GM21423 (cell line): ENCODE data around the gene CLIC5.
"Not testable (repeated sequence)": the region's sequence is repeated elsewhere in the genome, so short reads cannot be mapped to it uniquely, and the experiment has no call there.

Experiments used
- ATAC-seq: cut with Tn5 transposase; IDR thresholded peaks from one replicate; pipeline ENCODE4 v1.9.1; 2021; ENCODE audit warnings: mild to moderate bottlenecking, moderate library complexity; ENCODE audit not compliant: unreplicated experiment

The CLIC5 gene

DNA sequence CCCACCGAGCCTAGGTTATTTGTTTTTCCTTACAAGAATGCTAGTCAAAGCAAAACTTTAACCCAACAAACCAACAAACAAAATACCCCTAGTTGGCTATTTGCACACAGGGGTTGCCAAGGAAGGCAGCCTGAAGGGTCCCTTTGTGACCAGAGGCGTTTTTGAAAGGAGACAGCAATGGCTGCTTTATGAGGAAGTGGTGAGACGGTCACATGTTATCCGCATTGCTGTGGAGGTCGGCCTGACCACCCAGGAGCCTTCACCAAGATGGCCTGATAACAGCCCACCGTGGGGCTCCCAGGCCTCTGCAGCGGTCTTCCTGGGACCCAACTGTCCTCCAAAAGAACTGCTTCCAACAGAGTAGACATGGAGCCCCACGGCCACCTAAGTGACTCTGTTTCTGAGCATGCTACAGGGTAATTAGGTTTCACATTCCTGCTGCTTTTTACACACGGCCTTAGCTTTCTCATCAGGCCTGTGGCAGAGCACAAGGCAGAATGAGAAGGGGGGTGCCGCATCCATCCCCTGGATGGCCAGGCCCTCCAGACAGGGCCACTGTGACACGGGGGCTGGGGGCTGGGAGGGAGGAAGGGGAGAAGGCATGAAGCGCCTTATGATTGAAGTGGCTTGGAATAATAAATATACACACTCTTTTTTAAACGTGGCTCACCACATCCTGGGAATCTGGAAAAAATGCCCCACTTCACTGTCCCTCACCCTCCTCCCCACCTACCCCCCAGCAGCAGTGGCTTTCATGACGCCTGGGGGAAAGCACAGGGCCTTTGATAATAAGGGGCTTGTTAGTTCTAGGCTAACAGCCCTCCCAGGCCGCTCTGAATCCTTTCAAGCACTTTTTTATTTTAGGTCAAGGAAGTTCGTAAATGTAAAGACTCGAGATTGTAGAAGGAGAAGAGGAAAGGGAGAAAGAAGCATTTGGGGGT, 86.0 kb downstream of the CLIC5 start:
- ATAC-seq, result no peak

DNA sequence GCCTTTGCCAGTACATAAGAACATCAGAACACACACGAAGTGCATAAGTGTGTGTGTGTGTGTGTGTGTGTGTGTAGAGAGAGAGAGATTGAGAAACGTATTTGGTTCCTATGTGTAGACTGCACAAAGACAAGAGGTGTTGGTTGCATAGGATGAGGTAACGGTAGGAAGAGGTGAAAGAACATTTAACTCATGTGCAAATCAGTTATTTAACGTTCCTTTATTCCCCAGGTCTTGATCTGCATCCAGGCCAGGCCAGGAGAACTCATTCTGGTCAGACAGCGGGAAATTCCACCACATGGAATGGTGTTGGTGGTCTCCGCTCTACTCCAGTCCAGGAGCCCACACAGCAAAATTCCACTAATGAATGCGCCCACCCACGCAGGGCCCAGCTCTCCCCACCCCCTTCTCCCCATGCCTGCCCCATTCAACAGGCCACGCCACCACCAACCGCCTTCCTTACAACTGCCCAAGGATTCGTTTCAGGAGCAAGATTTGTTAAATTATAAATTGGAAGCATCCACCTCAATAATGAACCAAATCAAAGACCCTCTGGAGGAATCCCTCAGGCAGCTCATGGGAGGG, 86.8 kb downstream of the CLIC5 start:
- no peak for ATAC-seq

DNA sequence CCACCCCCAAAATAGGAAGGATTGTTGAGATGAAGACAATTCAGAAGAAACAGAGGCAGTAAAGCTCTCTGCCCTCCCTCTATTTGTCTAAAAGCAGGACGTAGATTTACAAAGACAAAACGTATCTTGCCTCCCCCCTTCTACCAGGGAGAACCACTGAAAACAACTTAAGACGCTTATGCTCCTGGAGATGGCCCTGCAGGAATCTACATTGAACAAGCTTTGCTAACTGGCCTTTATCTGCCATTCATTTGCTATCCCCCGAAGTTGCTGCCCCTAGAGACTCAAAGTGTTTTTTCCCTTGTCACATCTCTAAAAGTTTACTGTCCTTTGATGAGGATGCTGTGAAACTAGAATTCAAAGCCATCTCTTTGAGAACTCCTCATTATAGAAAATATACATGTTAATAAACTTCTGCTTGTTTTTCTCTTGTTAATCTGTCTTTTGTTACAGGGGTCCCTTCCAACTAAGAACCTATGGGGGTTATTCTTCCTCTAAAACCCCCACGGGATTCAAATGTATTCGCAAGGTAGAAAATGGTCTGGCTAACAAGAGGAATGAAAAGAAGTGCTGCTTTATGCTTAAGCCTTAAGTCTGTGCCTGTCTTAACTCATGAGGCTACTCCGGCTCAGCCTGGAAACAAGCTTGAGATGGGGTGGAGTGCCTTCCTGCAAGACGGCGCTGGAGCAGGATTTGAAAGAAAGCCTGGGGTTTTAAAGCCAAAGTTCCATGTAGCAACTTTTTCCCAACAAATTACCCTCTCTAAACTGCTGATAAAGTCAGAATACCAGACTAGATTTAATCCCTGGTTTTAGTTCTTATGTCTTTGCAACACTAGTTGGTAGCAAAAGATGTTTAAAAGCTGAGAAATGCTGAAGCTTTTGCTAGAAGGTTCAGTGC, 88.0 kb downstream of the CLIC5 start:
- ATAC-seq, result no peak

DNA sequence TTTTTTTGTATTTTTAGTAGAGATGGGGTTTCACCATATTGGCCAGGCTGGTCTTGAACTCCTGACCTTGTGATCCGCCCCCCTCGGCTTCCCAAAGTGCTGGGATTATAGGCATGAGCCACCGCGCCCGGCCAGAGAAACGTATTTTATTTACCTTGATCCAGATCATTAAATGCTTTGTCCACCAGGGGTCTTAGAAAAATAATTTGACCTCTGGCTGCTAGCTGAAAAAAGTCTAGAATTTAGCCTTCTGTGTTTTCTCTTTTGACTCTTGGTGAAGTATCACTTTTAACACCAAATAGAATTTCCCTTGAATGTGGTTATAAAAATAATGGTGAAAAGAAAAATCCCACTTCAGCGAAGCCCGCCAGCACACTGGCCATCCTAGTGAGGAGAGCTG, 89.2 kb downstream of the CLIC5 start:
- not testable (repeated sequence) for ATAC-seq

DNA sequence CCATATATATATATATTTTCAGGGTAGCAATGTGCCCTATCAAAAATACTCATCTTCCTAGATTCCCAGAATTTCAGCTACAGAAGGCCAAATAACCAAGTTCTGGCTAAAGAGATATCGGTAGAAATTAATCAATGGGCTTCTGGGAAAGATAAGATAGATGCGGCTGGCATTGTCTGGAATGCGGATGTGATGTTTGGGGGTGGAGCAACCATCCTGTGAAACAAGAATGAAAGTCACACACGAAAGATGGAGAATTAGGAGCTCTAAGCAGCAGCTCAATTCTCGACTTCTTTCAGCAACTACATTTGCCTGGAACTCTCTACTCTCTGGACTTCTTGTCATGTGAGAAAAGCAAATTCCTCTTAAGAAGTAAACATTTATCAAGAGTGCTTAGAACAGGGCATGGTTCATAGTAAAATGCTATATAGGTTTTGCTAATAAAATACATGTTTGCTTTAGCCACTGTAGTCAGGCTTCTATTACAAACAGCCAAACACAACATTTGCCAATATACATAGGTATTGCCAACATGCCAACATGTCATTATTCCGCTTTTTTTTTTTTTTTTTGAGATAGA, 90.8 kb downstream of the CLIC5 start:
- no peak for ATAC-seq

DNA sequence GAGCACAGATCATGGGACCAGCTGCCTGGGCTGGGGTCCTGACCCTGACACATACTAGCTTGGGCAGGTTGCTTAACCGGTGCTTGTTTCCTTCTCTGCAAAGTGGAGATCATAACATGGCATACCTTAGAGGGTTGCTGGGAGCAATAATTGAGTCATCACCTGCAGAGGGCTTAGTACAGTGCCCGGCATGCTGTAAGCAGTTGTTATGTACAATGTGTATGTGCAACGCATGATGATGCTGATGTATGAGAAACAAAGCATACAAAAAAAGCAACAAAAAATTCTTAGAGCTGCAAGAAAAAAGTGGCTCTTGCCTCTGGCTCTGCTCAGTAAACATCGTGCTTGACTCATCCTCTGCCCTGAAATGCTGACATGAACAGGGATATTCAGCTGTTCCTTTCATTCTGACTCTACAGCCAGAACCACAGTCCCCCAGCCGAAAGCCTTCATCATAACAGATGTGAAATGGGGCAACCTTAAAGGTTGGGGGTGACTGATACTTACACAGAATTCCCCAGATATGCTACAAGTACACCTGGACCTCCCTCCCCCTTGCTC, 91.7 kb downstream of the CLIC5 start:
- peak; percentile 43 for ATAC-seq

DNA sequence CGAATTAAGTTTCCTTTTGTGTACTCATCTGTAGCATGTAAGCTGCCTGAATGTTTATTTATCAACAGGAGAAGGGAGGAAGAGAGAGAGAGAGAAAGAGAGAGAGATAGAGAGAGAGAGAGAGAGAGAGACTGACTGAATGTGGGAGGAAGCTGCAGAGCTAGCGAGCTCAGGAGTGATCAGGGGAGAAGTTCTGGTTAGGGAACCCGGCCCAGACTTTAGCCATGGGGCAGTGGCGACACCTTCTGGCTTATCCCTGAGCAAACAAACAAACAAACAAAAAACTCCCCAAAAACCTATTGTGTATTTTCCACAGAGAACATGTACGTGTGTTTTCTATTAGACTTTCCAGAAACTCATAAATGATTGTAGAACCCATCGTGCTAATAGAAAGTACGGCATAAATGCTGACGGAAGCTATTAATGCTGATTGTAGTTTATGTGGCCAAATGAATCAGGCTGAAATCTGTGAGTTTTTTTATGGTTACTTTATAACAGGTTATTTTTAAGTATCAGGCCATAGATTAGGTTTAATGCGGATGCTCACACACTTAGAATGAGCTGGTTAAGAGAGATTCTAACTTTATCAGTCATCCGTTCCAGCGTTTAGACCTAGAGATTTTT, 92.8 kb downstream of the CLIC5 start:
- ATAC-seq, result no peak

DNA sequence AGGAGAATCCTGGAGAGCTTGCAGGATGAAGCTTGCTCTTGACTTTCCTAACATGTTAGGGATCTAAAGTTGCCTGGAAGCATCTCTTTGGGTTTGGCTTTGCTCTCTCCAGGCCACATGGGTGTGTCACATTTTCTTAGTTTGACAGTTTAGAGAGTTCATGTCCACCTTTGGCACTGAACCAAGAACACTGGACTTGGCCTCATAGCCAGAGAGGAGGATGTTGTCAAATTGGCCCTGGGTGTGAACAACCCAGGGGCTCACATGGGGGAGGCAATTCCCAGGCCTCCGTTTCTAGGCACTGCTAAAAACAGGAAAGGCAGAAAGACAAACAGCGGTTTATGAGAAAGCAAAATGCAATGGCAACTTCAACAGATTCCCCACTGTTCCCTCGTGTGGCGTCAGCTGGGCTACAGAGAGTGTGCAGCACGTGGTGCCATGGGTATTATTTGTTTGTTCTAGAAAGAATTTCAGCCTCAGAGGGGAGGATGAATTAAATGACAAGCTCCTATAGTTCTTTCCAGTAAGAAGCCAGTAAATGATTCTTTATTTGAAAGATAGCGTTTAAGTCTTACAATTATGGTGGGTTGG, 93.9 kb downstream of the CLIC5 start:
- ATAC-seq, result no peak

DNA sequence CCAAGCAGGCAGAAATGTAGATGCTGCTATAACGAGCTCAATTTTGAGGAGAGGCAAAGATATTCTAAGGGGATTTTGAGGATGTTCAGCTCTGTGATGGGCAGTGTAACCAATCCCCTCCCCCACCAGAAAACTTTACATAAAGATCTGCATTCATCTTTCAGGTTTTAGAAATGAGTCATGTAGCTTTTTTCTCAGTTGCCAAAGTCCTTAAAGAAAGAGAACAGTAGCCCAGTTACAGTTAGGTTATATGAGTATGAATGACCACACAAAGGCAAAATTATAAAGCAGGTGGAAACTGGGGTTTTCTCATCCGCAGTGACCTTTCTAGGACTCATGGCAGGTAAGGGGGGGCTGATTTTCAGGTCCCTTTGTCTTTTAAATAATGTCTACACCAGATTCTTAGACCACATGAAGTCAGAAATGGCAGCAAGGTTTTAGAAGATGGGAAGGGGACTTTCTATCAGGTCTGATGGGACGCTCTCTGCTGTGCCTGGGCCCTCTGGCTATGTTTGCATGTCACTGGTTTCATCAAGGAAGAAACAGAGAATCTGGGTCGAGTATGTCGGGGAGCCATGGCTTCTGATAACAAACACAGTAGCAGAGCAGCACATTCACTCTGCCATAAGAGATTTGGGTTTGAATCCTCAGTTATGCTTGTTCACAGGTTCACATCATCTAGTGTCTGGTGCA, 94.7 kb downstream of the CLIC5 start:
- peak; percentile 51 for ATAC-seq

DNA sequence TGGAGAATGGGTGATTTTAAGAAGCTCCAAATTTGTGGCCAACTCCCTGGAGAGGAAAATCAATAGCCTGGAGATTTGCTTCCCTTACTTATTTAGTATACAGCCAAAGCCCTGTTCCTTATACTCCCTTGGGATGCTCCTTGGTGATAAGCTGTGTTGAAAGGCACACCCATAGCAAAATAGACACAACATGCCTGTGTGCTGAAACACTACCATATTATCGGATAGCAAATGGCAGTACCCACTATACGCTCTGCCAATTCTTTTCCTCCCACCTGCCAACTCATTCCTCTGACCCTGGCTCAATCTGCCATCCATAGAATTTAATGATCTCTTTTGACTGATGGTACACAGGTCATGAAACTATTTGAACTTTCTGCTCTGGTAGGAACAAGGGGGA, 98.2 kb downstream of the CLIC5 start:
- ATAC-seq, result no peak

DNA sequence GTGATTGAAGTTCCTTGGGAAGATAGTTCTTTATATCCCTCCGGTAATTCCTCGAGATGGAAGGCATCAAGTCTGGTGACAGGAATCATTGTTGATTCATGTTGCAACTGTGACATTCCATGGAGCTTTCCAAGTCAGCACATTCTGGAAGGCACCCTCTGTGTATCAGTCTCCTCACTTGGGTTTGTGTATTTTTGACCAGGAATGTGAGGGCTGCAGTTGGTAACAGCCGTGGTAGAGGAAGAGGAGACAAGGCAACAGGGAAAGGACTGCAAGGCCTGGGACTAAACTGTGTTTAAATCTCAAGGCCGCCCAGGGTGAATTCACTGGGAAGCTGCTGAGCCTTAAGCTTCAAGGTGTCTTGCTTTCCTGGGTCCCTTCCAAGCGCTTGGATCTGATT, 99.0 kb downstream of the CLIC5 start:
- ATAC-seq, result no peak

DNA sequence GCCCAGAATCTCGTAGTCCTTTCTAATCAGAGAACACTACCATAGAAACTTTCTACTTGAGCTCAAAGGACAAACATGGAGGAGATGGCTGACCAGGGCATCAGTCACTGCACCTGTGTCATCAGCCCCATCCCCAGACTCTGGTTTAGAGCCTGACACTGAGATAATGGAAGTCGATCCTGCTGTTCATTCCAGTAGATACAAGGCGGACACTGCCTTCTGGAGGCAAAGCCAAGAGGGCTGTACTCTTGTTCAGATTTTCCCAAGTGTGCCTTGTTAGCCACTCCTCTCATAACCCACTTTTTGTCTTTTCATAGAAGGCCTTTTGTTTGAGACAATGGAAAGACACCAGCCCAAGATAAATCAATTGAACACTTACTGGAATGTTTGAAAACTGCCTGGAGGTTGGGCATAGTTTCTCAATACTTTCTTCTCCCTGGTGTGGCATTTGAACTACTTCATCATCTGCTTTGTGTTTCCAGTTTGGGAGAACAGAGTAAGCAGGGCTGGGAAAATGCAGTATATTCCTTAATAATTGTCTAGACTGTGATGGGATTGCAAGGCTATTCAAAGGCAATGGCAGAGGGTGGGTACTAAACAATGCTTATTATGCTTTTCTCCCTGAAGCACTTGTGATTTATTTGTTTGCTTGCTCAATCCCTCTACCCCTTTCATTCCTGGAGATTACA, 99.7 kb downstream of the CLIC5 start:
- ATAC-seq, result no peak

DNA sequence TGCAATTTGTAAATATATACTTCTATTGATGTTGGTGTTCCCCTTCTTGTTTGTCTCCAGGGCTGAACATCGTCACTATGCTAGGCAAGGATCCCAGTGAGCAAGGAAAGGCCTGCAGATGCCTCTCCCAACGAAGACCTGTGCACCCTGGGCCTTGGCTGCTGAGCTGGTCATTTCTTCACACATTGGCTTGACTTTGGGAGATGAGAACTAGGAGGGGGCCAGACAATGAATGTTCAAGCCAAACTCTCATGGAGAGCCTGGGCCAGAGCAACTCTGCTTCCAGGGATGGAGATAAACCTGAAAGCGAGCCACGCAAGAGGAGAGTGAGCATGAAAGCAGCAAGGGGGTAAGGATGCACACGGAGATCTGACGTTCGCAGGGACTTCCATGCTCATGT, 104.0 kb downstream of the CLIC5 start:
- ATAC-seq, result no peak

DNA sequence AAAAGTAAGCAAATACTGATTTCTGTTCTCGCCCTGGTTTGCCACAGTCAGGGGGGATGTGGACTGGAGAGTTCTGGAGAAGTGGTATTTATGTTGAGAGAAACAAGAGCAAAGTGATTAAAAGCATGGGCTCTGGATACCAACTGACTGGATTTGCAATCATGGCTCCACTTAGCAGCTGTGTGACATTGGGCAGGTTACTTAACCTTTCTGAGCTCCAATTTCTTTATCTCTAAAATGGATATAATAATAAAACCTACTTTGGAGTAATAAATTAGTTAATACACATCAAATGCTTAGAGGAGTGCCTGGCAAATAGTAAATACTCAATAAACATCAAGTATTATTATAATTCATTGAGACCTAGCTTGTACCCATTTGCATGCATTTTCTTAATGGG, 111.7 kb downstream of the CLIC5 start:
- ATAC-seq, result no peak

DNA sequence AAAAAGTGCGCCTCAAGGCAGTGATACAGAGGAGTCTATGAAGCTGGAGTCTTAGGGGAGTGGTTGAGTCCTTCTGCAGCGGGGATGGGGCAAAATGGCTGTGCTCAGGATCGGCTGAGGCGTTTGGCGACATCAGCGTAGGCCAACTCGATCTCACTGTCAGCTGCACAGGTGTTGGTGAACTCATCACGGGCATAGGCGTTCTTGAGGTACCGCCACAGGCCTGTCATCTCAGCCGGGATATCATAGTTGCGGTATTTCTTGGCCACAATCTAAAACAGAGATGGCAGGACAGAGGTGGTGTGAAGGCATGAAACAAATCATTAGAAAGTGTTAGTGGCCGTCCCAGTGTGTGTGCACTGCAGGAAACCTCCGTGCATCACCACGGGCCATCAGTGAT, 112.7 kb downstream of the CLIC5 start:
- no peak for ATAC-seq

DNA sequence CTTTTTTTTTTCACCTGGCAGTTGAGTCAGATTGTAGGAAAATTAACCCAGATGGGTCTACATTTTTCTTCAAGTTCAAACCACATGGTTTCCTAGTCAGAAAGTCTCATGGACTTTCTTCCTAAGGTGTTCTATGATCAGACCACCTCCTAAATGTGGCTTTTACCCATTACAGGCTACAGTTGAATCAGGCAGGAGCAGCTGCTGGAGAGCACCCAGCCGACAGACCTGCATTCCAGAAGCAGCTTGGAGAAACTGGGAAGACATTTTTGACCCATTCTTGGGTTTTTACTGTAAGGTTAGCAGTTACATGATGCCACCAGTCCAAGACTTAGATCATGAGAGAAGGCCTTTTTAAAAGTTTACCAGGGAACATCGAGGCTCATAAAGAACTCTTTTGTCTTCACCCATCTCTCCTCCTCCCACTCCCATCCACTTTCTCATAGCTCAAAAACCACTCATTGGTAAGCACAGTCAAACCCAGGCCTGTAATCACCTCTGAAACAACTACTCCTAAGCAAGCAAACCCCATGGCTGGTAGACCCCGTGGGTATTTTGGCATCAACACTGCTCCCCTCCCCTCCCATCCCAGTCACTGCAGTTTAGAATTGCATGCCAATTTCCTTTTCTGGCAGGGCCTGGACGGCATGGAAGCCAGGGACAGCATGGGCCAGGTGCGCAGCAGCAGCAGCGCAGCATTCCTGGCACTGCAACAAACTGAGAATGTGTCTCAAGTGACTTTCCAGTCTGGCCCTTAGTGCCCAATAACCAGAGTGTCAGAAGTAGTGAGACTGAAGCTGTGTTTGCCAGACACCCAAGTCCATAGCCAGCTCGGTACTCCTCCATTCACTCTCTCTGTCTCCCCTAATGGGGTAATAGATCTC, 113.7 kb downstream of the CLIC5 start:
- no peak for ATAC-seq

DNA sequence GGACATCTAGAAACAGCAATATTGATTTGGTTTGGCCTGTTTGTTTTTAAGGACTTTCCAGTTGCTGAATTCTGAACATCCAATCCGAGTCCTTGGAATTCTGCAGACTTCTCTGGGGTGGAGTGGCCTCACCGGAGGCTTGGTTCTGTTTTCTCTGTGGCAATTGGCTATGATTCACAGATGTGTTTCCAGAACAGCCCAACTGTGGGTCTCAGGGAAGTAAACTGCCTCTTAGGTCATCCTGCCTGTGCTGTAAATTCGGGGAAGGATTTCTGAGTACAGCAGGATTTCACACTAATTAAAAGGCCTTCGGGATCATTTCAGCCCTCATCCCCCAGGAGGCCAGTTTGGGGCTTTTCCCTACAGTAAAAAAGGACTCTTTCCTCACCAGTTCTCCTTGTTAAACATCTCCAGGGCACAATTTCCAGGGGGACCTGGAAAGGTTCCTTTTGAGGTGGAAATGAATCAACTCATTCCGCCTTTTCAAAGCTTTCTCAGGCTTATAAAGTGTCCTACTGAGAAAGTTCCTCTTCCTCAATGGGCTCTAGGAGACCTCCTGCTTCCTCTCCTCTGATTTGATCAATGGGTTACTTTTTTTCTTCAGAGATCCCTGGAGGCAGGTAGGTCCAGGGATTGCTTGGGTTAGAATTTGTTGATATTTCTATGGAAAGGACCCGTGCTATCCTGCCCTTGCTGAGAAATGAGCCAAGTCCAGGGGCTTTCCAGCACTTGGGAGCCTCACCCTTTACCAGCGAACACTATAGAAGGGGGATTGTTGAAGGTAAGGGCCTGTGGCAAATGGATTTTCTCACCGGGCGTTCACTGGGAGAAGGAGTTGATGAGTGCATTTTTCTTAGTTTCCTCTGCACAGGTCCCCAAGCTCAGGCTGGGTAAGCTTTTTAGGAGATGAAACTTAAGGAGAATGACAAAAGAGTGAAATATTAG, 114.6 kb downstream of the CLIC5 start:
- no peak for ATAC-seq
